GM12878 (cell line): Measurements from ENCODE around the gene PPM1G. TPM values are rescaled to one million over a fixed set of nuclear protein-coding genes. Genes with fewer than 3 reads are reported as not detected.

Experiments
- ATAC-seq: fragments of 200-7000 bp; cut with Tn5 transposase; 3 replicates; pipeline ENCODE4 v1.9.1; 2020; ENCODE audit warnings: mild to moderate bottlenecking, moderate library complexity
- BruUV-seq: library from RNA; stranded (reverse); fragments of 400-500 nt; replicated peaks from 2 replicates; lab custom pipeline; 2021; lab: Mats Ljungman, UMichigan
- CTCF ChIA-PET: fragments of 300-600 bp; sonication (Branson Sonifier 250); formaldehyde crosslinking; extraction: SDS; loops from one replicate; lab custom pipeline; 2021; ENCODE audit warnings: inconsistent platforms; lab: Yijun Ruan, JAX
- POLR2A ChIA-PET: fragments of 350-600 bp; formaldehyde crosslinking; extraction: SDS; loops from one replicate; lab custom pipeline; 2021; ENCODE audit warnings: inconsistent platforms; lab: Charles Lee
- RAD21 ChIA-PET: fragments of 300-600 bp; sonication (Branson Sonifier 250); formaldehyde crosslinking; loops from one replicate; lab custom pipeline; 2023; ENCODE audit warnings: antibody characterized with exemption; ENCODE audit not compliant: unreplicated experiment; lab: Charles Lee
- SMC1A ChIA-PET: fragments of 300-600 bp; sonication (Branson Sonifier 250); formaldehyde crosslinking; loops from one replicate; lab custom pipeline; 2023; ENCODE audit not compliant: unreplicated experiment, uncharacterized antibody; lab: Charles Lee
- DNase-seq: peaks from one replicate; pipeline ENCODE4 v3.0.0-alpha.2; 2011; ENCODE audit warnings: low read depth, low spot score
- FAIRE-seq: peaks from 3 replicates; lab custom pipeline; 2011; peaks lifted over from hg19 to GRCh38; lab: Jason Lieb, UNC
- H2AFZ ChIP-seq: 2 replicates; pipeline ENCODE4 v1.6.0; 2011; ENCODE audit warnings: low read depth, low read length, control low read depth; ENCODE audit not compliant: control insufficient read depth
- H3K27ac ChIP-seq: 2 replicates; pipeline ENCODE4 v1.5.1; 2011; ENCODE audit warnings: control low read depth; ENCODE audit not compliant: control insufficient read depth, insufficient read depth
- H3K27me3 ChIP-seq, 2 experiments: replicated peaks in 1 of 2; 2 replicates each; pipeline versions ENCODE4 v1.6.0 to v1.6.1; 2011; ENCODE audit warnings: low read length in 1 of 2; ENCODE audit not compliant: control insufficient read depth in 2 of 2, insufficient read depth in 2 of 2
- H3K36me3 ChIP-seq, 2 experiments: 2 replicates each; pipeline ENCODE4 v1.5.1; 2011; ENCODE audit warnings: low read length in 1 of 2; ENCODE audit not compliant: control insufficient read depth in 2 of 2, insufficient read depth in 2 of 2
- H3K4me1 ChIP-seq: 2 replicates; pipeline ENCODE4 v1.6.1; 2011; ENCODE audit warnings: mild to moderate bottlenecking, low read length, moderate library complexity, mixed read lengths; ENCODE audit not compliant: control insufficient read depth, insufficient read depth
- H3K4me2 ChIP-seq: 2 replicates; pipeline ENCODE4 v1.6.0; 2011; ENCODE audit warnings: control low read depth; ENCODE audit not compliant: control insufficient read depth, insufficient read depth
- H3K4me3 ChIP-seq: fragments of 200-600 bp; sonication (generic); 2 replicates; pipeline ENCODE4 v1.5.1; 2016
- H3K79me2 ChIP-seq: 2 replicates; pipeline ENCODE4 v1.6.0; 2011; ENCODE audit warnings: low read length; ENCODE audit not compliant: control insufficient read depth, insufficient read depth
- H3K9ac ChIP-seq: 2 replicates; pipeline ENCODE4 v1.8.0; 2011; ENCODE audit warnings: low read length, control low read depth, mixed read lengths; ENCODE audit not compliant: control insufficient read depth, insufficient read depth
- H3K9me3 ChIP-seq: replicated peaks from 3 replicates; pipeline ENCODE4 v1.5.1; 2011; ENCODE audit warnings: mild to moderate bottlenecking, low read length; ENCODE audit not compliant: control insufficient read depth, insufficient read depth
- H4K20me1 ChIP-seq: 2 replicates; pipeline ENCODE4 v1.6.0; 2011; ENCODE audit not compliant: control insufficient read depth, insufficient read depth
- ASH2L ChIP-seq: fragments of 300-600, 200-600 bp; sonication (generic); IDR thresholded peaks from 2 replicates; pipeline ENCODE4 v1.6.1; 2017; ENCODE audit warnings: low read depth, mild to moderate bottlenecking, borderline replicate concordance
- BRCA1 ChIP-seq: IDR thresholded peaks from 2 replicates; pipeline ENCODE4 v1.6.1; 2011; ENCODE audit warnings: low read depth, low read length, improper control_type of control experiment
- CHD2 ChIP-seq: IDR thresholded peaks from 2 replicates; pipeline ENCODE4 v1.6.1; 2011; ENCODE audit warnings: low read depth, low read length, improper control_type of control experiment, borderline replicate concordance
- EP300 ChIP-seq, 2 experiments: fragments of 150-350 bp in 1 of 2; IDR thresholded peaks; 2 replicates each; pipeline ENCODE4 v1.6.1; 2011 to 2012; ENCODE audit warnings: low read depth in 2 of 2, low read length in 2 of 2, borderline replicate concordance in 1 of 2, improper control_type of control experiment in 1 of 2, inconsistent platforms in 1 of 2; ENCODE audit not compliant: control insufficient read depth in 1 of 2
- IRF5 ChIP-seq: fragments of 450-650 bp; IDR thresholded peaks from 2 replicates; pipeline ENCODE4 v1.6.1; 2017; ENCODE audit warnings: borderline replicate concordance
- LARP7 ChIP-seq: fragments of 450-650 bp; IDR thresholded peaks from 2 replicates; pipeline ENCODE4 v1.6.1; 2017; ENCODE audit warnings: mild to moderate bottlenecking
- NR2C1 ChIP-seq: fragments of 450-650 bp; IDR thresholded peaks from 2 replicates; pipeline ENCODE4 v1.6.1; 2017; ENCODE audit warnings: antibody characterized with exemption, mild to moderate bottlenecking, moderate library complexity
- POLR2A ChIP-seq: IDR thresholded peaks from 2 replicates; pipeline ENCODE4 v1.6.1; 2011; ENCODE audit warnings: low read depth, mild to moderate bottlenecking, low read length
- SP1 ChIP-seq: IDR thresholded peaks from one replicate; pipeline ENCODE4 v1.6.1; 2011; ENCODE audit warnings: low read depth, low read length
- TCF12 ChIP-seq: IDR thresholded peaks from 2 replicates; pipeline ENCODE4 v1.6.1; 2011; ENCODE audit warnings: low read depth, mild to moderate bottlenecking, low read length
- USF1 ChIP-seq: IDR thresholded peaks from 2 replicates; pipeline ENCODE4 v1.6.1; 2011; ENCODE audit warnings: borderline replicate concordance, low read depth, mild to moderate bottlenecking, moderate library complexity, mixed read lengths, low read length; ENCODE audit not compliant: insufficient read depth; ENCODE audit errors: extremely low read length
- ZNF687 ChIP-seq: fragments of 450-650 bp; IDR thresholded peaks from 2 replicates; pipeline ENCODE4 v1.6.1; 2017; ENCODE audit warnings: mild to moderate bottlenecking, moderate library complexity
- in situ Hi-C: fragments of 300-500 bp; cut with MboI; formaldehyde crosslinking; loops from 9 replicates; pipeline ENCODE4 v1.14.3; 2018; ENCODE audit warnings: mixed read lengths
- intact Hi-C: fragments of 100-400 bp; cut with micrococcal nuclease; formaldehyde crosslinking; loops from one replicate; pipeline ENCODE4 v1.14.2; 2022; ENCODE audit not compliant: unreplicated experiment
- polyA plus RNA-seq, 11 experiments: library from polyadenylated mRNA; depleted of rRNA in 4 of 11; unstranded in 6 of 11; stranded (reverse) in 5 of 11; fragments of >200 nt; fragmentation: Nextera tagmentation in 4 of 11; fragmentation: Illumina TruSeq in 1 of 11; extraction: Ambion mirVana in 4 of 11; extraction: Trizol in 1 of 11; gene quantifications; 1 replicate in 1 of 11; 2 replicates in 10 of 11; pipeline versions ENCODE4 v1.2.1 to v1.2.3, GENCODE V29; 2011 to 2016; ENCODE audit warnings: inconsistent platforms in 2 of 11, missing spikeins in 2 of 11, low read depth in 1 of 11
- total RNA-seq, 4 experiments: library from RNA; depleted of rRNA in 3 of 4; stranded (reverse); fragments of >200 nt in 3 of 4; fragmentation: Illumina TruSeq in 1 of 4; extraction: Trizol in 1 of 4; gene quantifications; 2 replicates each; pipeline versions ENCODE4 v1.2.1 to v1.2.3, GENCODE V29; 2013 to 2021

Gene PPM1G
- total and polyA plus RNA-seq, 10 of the 15 experiments (the other 5 are each of a cell fraction or from before 2014, with no cell fraction given): 68.8 to 171 (median 121) TPM

GRCh38 chr2:27420996-27421395 is 11.6 kb upstream of the PPM1G start:
- FAIRE-seq: no peak
- intact Hi-C loops: no loop called here
- Histone ChIP-seq H4K20me1 (no peaks in the 10 kb centered on the region), H3K27me3 (no peaks in the 10 kb centered on the region), H3K9ac (no peak overlapping the region), H3K79me2 (no peaks in the 10 kb centered on the region), H3K4me1 (no peaks in the 10 kb centered on the region), H3K9me3 (no peaks in the 10 kb centered on the region), H3K4me2 (no peak overlapping the region), H3K27ac (no peak overlapping the region), H3K4me3 (no peak overlapping the region), H3K36me3 (no peaks in the 10 kb centered on the region), H2AFZ (no peak overlapping the region)
- ChIA-PET CTCF (interaction anchor here (1.3 to 1.4 kb wide), 2 partner anchors 11 to 263 kb away, joined by 4 to 5 read pairs; partner anchors contain the start of gene PPM1G), POLR2A (no interaction called here), RAD21 (interaction anchor here (0.6 kb wide), 1 partner anchor 75 kb away, joined by 3 read pairs; no protein-coding TSS in a partner anchor), SMC1A (interaction anchor here (0.9 to 1.5 kb wide), 2 partner anchors 8 to 11 kb away, joined by 3 to 4 read pairs; partner anchors contain the start of gene PPM1G)
- ATAC-seq: no peak
- TF ChIP-seq CHD2 (no peak), EP300 (IDR thresholded peaks at IDR 0.05; ENCODE audit: borderline replicate concordance in 1 of 2, control insufficient read depth in 1 of 2, low read depth in 2 of 2, low read length in 2 of 2) (no peak), ASH2L (no peak), NR2C1 (no peak), ZNF687 (no peak), USF1 (no peak), TCF12 (no peak), POLR2A (no peak), BRCA1 (no peak), IRF5 (no peak), LARP7 (no peak), SP1 (no peak)
- no peak for DNase-seq
- BruUV-seq: no TSS peak
- in situ Hi-C loops: no loop called here
